Parathyroid adenoma (tissue), 2 donors: Measurements from ENCODE around the gene TPPP.
A peak's percentile ranks its signal among the peaks of the same experiment; 100 is the strongest.
"Not testable (repeated sequence)": the region's sequence is repeated elsewhere in the genome, so short reads cannot be mapped to it uniquely, and the experiment has no call there.

Source experiments
- H2AFZ ChIP-seq: fragments of 300-600 bp; sonication (generic); one replicate; pipeline ENCODE4 v1.7.0; 2017; ENCODE audit warnings: antibody characterized with exemption, mild to moderate bottlenecking
- H3K27ac ChIP-seq: fragments of 300-600 bp; sonication (generic); one replicate; pipeline ENCODE4 v1.7.0; 2017
- H3K27me3 ChIP-seq: fragments of 300-600 bp; sonication (generic); one replicate; pipeline ENCODE4 v1.7.0; 2017; ENCODE audit warnings: low read length; ENCODE audit not compliant: control insufficient read depth, insufficient read depth
- H3K36me3 ChIP-seq: fragments of 300-600 bp; sonication (generic); one replicate; pipeline ENCODE4 v1.7.0; 2017; ENCODE audit warnings: low read length; ENCODE audit not compliant: control insufficient read depth, insufficient read depth
- H3K4me1 ChIP-seq: fragments of 300-600 bp; sonication (generic); one replicate; pipeline ENCODE4 v1.7.0; 2017; ENCODE audit warnings: control low read depth
- H3K4me2 ChIP-seq: fragments of 300-600 bp; sonication (generic); one replicate; pipeline ENCODE4 v1.7.0; 2017; ENCODE audit warnings: low read length
- H3K4me3 ChIP-seq: fragments of 300-600 bp; sonication (generic); one replicate; pipeline ENCODE4 v1.7.0; 2017; ENCODE audit warnings: low read depth, low read length
- H3K79me2 ChIP-seq: fragments of 300-600 bp; sonication (generic); one replicate; pipeline ENCODE4 v1.7.0; 2017; ENCODE audit warnings: control low read depth
- H3K9ac ChIP-seq: fragments of 300-600 bp; sonication (generic); one replicate; pipeline ENCODE4 v1.7.0; 2017; ENCODE audit warnings: mild to moderate bottlenecking
- H3K9me3 ChIP-seq: fragments of 300-600 bp; sonication (generic); one replicate; pipeline ENCODE4 v1.7.0; 2017; ENCODE audit warnings: low read length; ENCODE audit not compliant: control insufficient read depth
- donor health status: primary hyperparathyroidism.

Gene TPPP

DNA sequence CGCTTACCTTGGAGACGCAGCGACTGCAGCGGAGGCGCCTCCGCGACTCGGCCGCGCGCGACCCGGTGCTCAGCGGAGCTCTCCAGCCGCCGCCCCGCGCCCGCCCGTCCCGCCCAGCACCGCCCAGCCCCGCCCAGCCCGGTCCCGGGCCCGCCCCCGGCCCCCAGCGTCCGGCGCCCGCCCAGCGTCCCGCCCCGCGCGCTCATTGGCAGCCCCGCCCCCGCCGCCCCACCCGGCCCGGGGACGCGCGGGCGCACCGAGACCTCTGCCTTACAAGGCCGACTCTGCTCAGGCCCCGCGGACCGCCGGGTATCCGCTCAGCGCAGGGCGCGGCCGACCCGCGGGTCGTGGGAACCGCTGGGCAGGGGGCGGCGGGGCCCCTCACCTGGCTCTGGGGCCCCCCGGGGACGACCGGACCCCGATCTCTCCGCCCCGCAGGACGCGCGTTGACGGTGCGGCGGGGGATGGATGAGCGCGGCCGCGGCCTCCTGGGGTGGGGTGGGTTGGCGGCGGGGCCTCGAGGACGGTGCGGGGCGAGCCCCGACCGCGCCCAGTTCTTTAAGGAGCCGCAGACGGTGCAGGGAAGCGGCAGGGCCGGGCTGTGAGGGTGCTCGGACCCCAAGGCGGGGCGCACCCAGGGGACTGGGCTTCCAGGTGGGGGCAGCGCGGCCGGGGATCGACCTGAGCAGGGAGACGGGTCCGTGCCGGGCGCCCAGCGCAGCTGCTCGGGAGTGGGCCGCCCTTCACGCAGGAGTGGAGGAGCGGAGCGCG lies at the start of gene TPPP:
TPPP (minus strand) TSS at position 82 of the 771 bp plus-strand sequence. CDS start 15,292 bp downstream, outside the sequence.
- H3K79me2 ChIP-seq, H3K4me1 ChIP-seq, H3K27me3 ChIP-seq, H3K36me3 ChIP-seq, H3K9me3 ChIP-seq: not testable (repeated sequence)
- H2AFZ ChIP-seq = peak within 1 kb of the TSS; percentile 93
- H3K4me2 ChIP-seq = peak within 1 kb of the TSS; percentile 75
- H3K27ac ChIP-seq = peak within 1 kb of the TSS; percentile 60
- H3K9ac ChIP-seq = peak within 1 kb of the TSS; percentile 61
- H3K4me3 ChIP-seq = peak within 1 kb of the TSS; percentile 57

DNA sequence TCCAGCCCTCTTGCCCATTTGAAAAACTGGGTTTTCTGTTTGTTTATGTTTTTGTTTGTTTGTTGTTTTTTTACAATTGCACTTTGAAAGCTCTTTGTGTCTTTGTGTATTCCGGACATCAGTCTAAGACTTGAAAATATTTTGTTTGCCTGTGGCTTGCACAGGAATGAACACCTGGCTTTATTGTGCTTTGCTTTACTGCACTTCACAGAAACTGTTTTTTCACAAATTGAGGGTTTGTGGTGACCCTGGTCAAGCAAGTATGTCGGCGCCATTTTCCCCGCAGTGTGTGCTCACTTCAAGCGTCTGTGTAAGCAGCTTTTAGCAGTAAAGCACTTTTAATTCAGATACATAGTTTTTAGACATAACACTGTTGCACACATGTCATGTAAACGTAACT lies 49.1 kb upstream of the TPPP start:
- H3K27me3 ChIP-seq, H3K9ac ChIP-seq, H3K4me1 ChIP-seq, H3K36me3 ChIP-seq, H2AFZ ChIP-seq, H3K4me3 ChIP-seq, H3K4me2 ChIP-seq, H3K79me2 ChIP-seq, H3K27ac ChIP-seq, H3K9me3 ChIP-seq: not testable (repeated sequence)

DNA sequence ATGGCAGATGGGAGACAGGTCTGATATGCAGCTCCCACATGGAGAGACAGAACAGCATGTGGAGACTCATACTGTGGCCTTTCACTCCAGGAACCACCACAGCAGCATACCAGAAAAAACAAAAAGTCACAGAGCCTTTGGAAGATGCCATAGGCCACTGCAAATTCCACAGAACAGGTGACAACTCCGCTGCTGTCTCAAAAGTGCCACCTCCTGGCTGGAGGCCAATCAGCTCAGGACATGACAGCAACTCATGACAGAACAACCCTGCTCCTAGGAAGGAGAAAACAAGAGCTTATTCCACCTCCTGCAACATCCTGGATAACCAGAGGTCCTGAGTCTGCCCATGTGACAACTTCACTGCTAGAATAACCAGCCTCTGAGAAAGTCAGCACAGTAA lies 41.0 kb upstream of the TPPP start:
- H2AFZ ChIP-seq, H3K4me3 ChIP-seq, H3K36me3 ChIP-seq, H3K79me2 ChIP-seq, H3K4me2 ChIP-seq, H3K9me3 ChIP-seq, H3K9ac ChIP-seq, H3K27ac ChIP-seq, H3K27me3 ChIP-seq, H3K4me1 ChIP-seq: not testable (repeated sequence)

DNA sequence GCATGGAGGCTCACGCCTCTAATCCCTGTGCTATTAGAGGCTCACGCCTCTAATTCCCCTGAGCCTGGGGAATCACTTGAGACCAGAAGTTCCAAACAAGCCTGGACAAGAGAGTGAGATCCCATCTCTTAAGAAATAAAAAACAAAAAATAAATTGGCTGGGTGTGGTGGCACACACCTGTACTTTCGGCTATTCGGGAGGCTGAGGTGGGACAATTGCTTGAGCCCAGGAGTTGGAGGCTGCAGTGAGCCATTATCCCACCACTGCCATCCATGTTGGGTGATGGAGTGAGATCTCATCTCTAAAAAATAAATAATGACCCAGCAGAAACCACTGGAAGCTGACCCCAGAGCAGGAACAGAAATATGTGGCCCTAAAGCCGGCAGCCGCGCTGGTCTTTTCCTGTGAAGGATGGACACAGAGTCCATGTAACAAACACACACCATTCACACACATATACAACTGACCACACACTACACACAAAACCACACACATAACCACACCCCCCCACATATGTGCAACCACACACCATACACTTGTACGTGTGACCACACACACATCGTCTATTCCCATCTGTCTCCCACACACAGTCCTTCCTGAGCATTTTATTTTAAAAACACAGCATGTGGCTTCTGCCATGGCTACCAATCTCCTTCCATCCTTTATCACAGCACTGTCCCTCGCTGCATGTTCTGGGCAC lies 39.8 kb upstream of the TPPP start:
- not testable (repeated sequence) for H3K4me1 ChIP-seq, H2AFZ ChIP-seq, H3K4me2 ChIP-seq

DNA sequence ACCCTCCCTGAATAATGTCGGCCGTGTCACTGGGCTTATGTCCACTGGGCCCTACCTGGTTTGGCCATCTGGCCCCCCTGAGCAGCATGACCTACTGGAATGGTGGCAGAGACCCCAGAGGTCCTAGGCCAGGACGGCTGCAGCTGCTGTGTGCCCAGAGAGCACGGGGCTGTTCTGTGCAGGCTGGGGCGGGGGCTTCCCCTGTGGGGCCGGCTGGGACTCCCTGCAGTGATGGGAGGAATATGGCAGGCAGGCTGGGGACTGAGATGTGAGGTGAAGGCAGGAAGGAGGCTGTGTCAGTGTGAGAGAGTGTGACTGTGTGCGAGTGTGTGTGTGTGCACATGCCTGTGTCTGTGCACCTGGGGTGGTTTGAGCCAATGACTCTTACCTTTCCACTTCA lies 36.1 kb upstream of the TPPP start:
- H3K4me1 ChIP-seq, H3K36me3 ChIP-seq, H2AFZ ChIP-seq, H3K27me3 ChIP-seq, H3K79me2 ChIP-seq, H3K27ac ChIP-seq, H3K9ac ChIP-seq, H3K4me3 ChIP-seq, H3K9me3 ChIP-seq, H3K4me2 ChIP-seq: not testable (repeated sequence)

More for the DNA sequence above, 39.8 kb upstream of the TPPP start:
- H3K36me3 ChIP-seq, H3K4me3 ChIP-seq, H3K9ac ChIP-seq, H3K27ac ChIP-seq, H3K79me2 ChIP-seq, H3K27me3 ChIP-seq, H3K9me3 ChIP-seq: not testable (repeated sequence)

DNA sequence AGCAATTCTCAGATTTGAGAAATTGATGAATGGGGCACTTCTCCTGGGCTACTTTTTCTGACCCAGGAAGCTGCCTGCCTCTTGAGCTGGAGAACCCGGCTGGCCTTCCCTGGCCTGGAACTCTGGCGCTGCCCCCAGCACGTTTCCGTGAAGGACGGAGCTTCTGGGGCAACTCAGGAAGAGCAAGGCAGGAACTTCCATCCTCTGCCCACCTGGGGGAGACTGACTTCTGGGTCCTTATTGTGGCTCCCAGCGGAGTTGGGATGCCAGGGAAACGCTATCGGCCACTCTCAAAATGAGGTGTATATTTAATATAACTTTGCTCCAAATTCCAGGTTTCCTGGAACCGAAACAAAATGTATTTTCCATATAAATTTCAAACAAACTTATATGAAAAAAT lies 33.9 kb upstream of the TPPP start:
- not testable (repeated sequence) for H3K9ac ChIP-seq, H3K4me2 ChIP-seq, H2AFZ ChIP-seq, H3K27me3 ChIP-seq, H3K79me2 ChIP-seq, H3K4me1 ChIP-seq, H3K4me3 ChIP-seq, H3K27ac ChIP-seq, H3K36me3 ChIP-seq, H3K9me3 ChIP-seq

DNA sequence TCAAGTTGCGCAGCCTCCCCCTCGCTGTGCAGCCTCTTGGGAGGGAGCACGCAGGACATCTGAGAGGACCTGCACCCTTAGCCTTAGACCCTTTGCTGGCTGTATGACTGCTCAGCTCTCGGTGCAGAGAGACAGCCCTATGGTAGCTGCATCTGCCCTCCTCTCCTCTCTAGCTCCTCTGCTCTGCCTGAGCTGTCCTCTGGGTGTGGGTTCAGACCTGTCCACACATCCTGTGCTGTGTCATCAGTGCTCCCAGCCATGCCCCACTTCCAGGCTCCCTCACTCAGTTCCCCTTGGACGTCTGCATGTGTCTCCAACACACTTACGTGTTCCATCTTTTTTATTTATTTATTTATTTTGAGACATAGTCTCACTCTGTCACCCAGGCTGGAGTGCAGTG lies 30.7 kb upstream of the TPPP start:
- not testable (repeated sequence) for H3K4me2 ChIP-seq, H3K4me1 ChIP-seq, H3K79me2 ChIP-seq, H2AFZ ChIP-seq, H3K27ac ChIP-seq, H3K27me3 ChIP-seq, H3K36me3 ChIP-seq, H3K9me3 ChIP-seq, H3K4me3 ChIP-seq, H3K9ac ChIP-seq

DNA sequence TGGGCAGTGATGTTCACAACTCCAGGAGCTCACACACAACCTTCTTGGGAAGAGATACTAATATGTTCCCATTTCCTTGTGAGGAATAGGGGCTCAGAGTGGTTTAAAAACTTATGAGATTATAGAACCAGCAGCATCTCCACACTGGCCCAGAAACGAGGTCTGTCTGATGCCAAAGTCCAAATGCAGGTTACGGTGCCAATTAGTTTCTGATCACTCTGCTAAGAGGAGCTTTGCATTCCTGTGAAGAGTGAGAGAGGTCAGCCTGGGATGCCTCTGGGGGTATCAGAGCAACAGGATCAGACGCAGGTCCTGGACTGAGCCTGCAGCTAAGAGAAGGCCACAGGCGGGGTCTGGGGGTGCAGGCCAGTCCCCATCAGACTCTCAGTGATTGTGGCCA lies 30.2 kb upstream of the TPPP start:
- H3K36me3 ChIP-seq, H3K4me3 ChIP-seq, H3K9ac ChIP-seq, H3K79me2 ChIP-seq, H3K27ac ChIP-seq, H3K27me3 ChIP-seq, H3K9me3 ChIP-seq, H3K4me2 ChIP-seq, H2AFZ ChIP-seq, H3K4me1 ChIP-seq: not testable (repeated sequence)

DNA sequence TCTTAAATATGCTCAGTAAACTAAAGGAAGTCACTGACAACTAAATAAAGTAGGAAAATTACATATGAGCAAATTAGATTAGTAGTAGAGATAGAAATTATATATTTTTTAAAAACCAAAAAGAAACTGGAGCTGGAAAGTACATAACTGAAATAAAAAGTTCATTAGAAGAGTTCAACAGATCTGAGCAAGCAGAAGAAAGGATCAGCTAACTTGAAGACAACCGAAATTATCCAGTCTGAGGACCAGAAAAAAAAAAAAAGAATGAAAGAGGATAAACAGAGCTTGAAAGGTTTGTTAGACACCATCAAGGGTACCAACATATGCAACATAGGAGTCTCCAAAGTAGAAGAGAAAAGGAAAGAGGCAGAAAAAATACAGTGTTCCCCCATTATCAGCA lies 26.2 kb upstream of the TPPP start:
- H2AFZ ChIP-seq, H3K4me2 ChIP-seq, H3K36me3 ChIP-seq, H3K4me3 ChIP-seq, H3K79me2 ChIP-seq, H3K4me1 ChIP-seq, H3K27ac ChIP-seq, H3K9me3 ChIP-seq, H3K9ac ChIP-seq, H3K27me3 ChIP-seq: not testable (repeated sequence)
